ENCODE results near the gene IKZF5.
A peak's percentile ranks its signal among the peaks of the same experiment; 100 is the strongest.

Gene IKZF5

GRCh38 chr10:123014772-123015171 is 6.2 kb upstream of the IKZF5 start:
- DNase-seq = no peak

GRCh38 chr10:123013456-123014419 is 5.1 kb upstream of the IKZF5 start:
- no peak for DNase-seq

GRCh38 chr10:123011987-123012386 is 3.4 kb upstream of the IKZF5 start:
- DNase-seq = no peak

- DNase-seq = peak; percentile 71
Observed at GRCh38 chr10:123009105-123009820, 668 bp upstream of the IKZF5 start.

GRCh38 chr10:123007558-123008354 is 839 bp downstream of the IKZF5 start:
- peak; percentile 76 for DNase-seq

- DNase-seq = no peak
Observed at GRCh38 chr10:123004298-123004697, 4.3 kb downstream of the IKZF5 start.

GRCh38 chr10:123001370-123001769 is 7.2 kb downstream of the IKZF5 start:
- no peak for DNase-seq

- no peak for DNase-seq
Observed at GRCh38 chr10:123000155-123000554, 8.4 kb downstream of the IKZF5 start.

GRCh38 chr10:122999347-122999746 is 9.2 kb downstream of the IKZF5 start:
- no peak for DNase-seq

- no peak for DNase-seq
Observed at GRCh38 chr10:122998934-122999333, 9.7 kb downstream of the IKZF5 start.

GRCh38 chr10:122998360-122998917 is 10.2 kb downstream of the IKZF5 start:
- DNase-seq = no peak

- DNase-seq = no peak
Observed at GRCh38 chr10:122997864-122998263, 10.7 kb downstream of the IKZF5 start.

- no peak for DNase-seq
Observed at GRCh38 chr10:122995936-122996335, 12.7 kb downstream of the IKZF5 start.

- no peak for DNase-seq
Observed at GRCh38 chr10:122993797-122994336, 14.7 kb downstream of the IKZF5 start.

GRCh38 chr10:122992031-122992585 is 16.5 kb downstream of the IKZF5 start:
- DNase-seq = no peak

- no peak for DNase-seq
Observed at GRCh38 chr10:122990278-122990677, 18.3 kb downstream of the IKZF5 start.

GRCh38 chr10:122988501-122988900 is 20.1 kb downstream of the IKZF5 start:
- no peak for DNase-seq

- DNase-seq = no peak
Observed at GRCh38 chr10:122986335-122986734, 22.3 kb downstream of the IKZF5 start.

GRCh38 chr10:122984708-122985107 is 23.9 kb downstream of the IKZF5 start:
- DNase-seq = no peak

- DNase-seq = no peak
Observed at GRCh38 chr10:122983898-122984297, 24.7 kb downstream of the IKZF5 start.

GRCh38 chr10:122981066-122981464 is 27.5 kb downstream of the IKZF5 start:
- no peak for DNase-seq

Measured in activated effector memory CD4-positive, alpha-beta T cell treated with anti-CD3 and anti-CD28 coated beads, Interleukin-2, amount 50 U/mL, for 16 hours (primary cell).